ENCODE measurements around the gene NFKBIE. TPM values are rescaled to one million over a fixed set of nuclear protein-coding genes. Genes with fewer than 3 reads are reported as not detected.

NFKBIE gene
- total RNA-seq, 1 experiment from 2014 or later = 24.9 TPM

- TF ChIP-seq CTCF (IDR thresholded peaks at IDR 0.05) = peak; percentile 75; the same call in 1 of the 2 replicates
- no peak for TF ChIP-seq POLR2AphosphoS5 (IDR thresholded peaks at IDR 0.05; ENCODE audit: low read depth, low read length)
- TF ChIP-seq SIN3A (IDR thresholded peaks at IDR 0.05; ENCODE audit: borderline replicate concordance, insufficient read depth, low read depth, low read length) = peak; percentile 74; the same call in 1 of the 2 replicates
- Histone ChIP-seq H3K27ac (ENCODE audit: low read length) (peak overlapping the region; percentile 100), H3K4me3 (ENCODE audit: low read depth in 2 of 2, low read length in 2 of 2) (peak overlapping the region; percentile 99 to 100), H3K36me3 (ENCODE audit: control insufficient read depth, insufficient read depth, low read length) (peaks cover 39% of the 10 kb centered on the region), H3K27me3 (ENCODE audit: control insufficient read depth, insufficient read depth, low read length) (no peaks in the 10 kb centered on the region), H3K4me1 (ENCODE audit: control insufficient read depth, insufficient read depth, low read length) (peaks cover 25% of the 10 kb centered on the region), H3K9me3 (ENCODE audit: control insufficient read depth, insufficient read depth, low read depth, low read length) (no peaks in the 10 kb centered on the region)
- ChIA-PET POLR2A (interaction anchor here (0.5 to 1.4 kb wide), 4 partner anchors 11 to 73 kb away, joined by 3 to 8 read pairs (median 3); no protein-coding TSS in a partner anchor), CTCF (interaction anchor here (0.8 to 1.0 kb wide), 3 partner anchors 73 to 146 kb away, joined by 3 to 4 read pairs (median 3); no protein-coding TSS in a partner anchor)
- in situ Hi-C loops (cut with HindIII; ENCODE audit: low pct_unique_long_range_greater_than_20kb, low sequenced_read_pairs) (no loop called here), intact Hi-C loops (cut with micrococcal nuclease; ENCODE audit: unreplicated experiment) (no loop called here)
- BruUV-seq (replicated peaks) = no TSS peak
- DNase-seq (ENCODE audit: low read depth, low spot score) (no peak), ATAC-seq (peak; percentile 78)
These were observed 19.3 kb downstream of the NFKBIE start for GRCh38 chr6:44245912-44246662.

GRCh38 chr6:44245391-44245911 lies 19.9 kb downstream of the NFKBIE start:
- peak overlapping the region; percentile 100 for H3K27ac ChIP-seq (ENCODE audit: low read length)
- peaks cover 33% of the 10 kb centered on the region for H3K36me3 ChIP-seq (ENCODE audit: control insufficient read depth, insufficient read depth, low read length)
- no TSS peak for BruUV-seq (replicated peaks)
- ChIA-PET POLR2A (interaction anchor here (0.7 kb wide), 1 partner anchor 51 kb away, joined by 3 read pairs; no protein-coding TSS in a partner anchor), CTCF (interaction anchor here (0.6 to 0.8 kb wide), 2 partner anchors 73 to 88 kb away, joined by 3 to 4 read pairs; no protein-coding TSS in a partner anchor)
- no peaks in the 10 kb centered on the region for H3K9me3 ChIP-seq (ENCODE audit: control insufficient read depth, insufficient read depth, low read depth, low read length)
- H3K27me3 ChIP-seq (ENCODE audit: control insufficient read depth, insufficient read depth, low read length) = no peaks in the 10 kb centered on the region
- no peak for DNase-seq (ENCODE audit: low read depth, low spot score)
- H3K4me1 ChIP-seq (ENCODE audit: control insufficient read depth, insufficient read depth, low read length) = peaks cover 19% of the 10 kb centered on the region
- no peak; the same call in 1 of the 2 replicates for ATAC-seq
- in situ Hi-C loops (cut with HindIII; ENCODE audit: low pct_unique_long_range_greater_than_20kb, low sequenced_read_pairs) = no loop called here
- TF ChIP-seq TCF7L2 (IDR thresholded peaks at IDR 0.05; ENCODE audit: low read depth, low read length) = no peak
- TF ChIP-seq POLR2AphosphoS5 (IDR thresholded peaks at IDR 0.05; ENCODE audit: low read depth, low read length) = no peak
- TF ChIP-seq CTCF (IDR thresholded peaks at IDR 0.05) = no peak
- no peak for TF ChIP-seq REST (IDR thresholded peaks at IDR 0.05; ENCODE audit: insufficient read depth in 1 of 2, low read depth in 2 of 2, low read length in 1 of 2)
- TF ChIP-seq SIN3A (IDR thresholded peaks at IDR 0.05; ENCODE audit: borderline replicate concordance, insufficient read depth, low read depth, low read length) = no peak
- peak overlapping the region; percentile 99 to 100 for H3K4me3 ChIP-seq (ENCODE audit: low read depth in 2 of 2, low read length in 2 of 2)
- intact Hi-C loops (cut with micrococcal nuclease; ENCODE audit: unreplicated experiment) = no loop called here

Data from Panc1 (cell line).